Endodermal cell (in vitro differentiated cells): ENCODE data around the gene LHFPL3. TPM values are rescaled to one million over a fixed set of nuclear protein-coding genes. Genes with fewer than 3 reads are reported as not detected.

Experiments
- DNase-seq: peaks from one replicate; pipeline ENCODE4 v3.0.0-alpha.2; 2017
- H3K27ac ChIP-seq: 2 replicates; pipeline ENCODE4 v1.5.1; 2013; ENCODE audit warnings: mild to moderate bottlenecking, low read depth, low read length, moderate library complexity
- H3K27me3 ChIP-seq: 2 replicates; pipeline ENCODE4 v1.6.1; 2013; ENCODE audit warnings: mild to moderate bottlenecking, low read length, moderate library complexity; ENCODE audit not compliant: insufficient read depth, control insufficient read depth, poor library complexity, severe bottlenecking
- H3K36me3 ChIP-seq: 2 replicates; pipeline ENCODE4 v1.7.0; 2013; ENCODE audit warnings: mild to moderate bottlenecking, low read length, moderate library complexity; ENCODE audit not compliant: control insufficient read depth, insufficient read depth
- H3K4me1 ChIP-seq: one replicate; pipeline ENCODE4 v1.7.0; 2013; ENCODE audit warnings: low read length; ENCODE audit not compliant: control insufficient read depth, insufficient read depth
- H3K4me3 ChIP-seq: 2 replicates; pipeline ENCODE4 v1.5.1; 2013; ENCODE audit warnings: mild to moderate bottlenecking, low read length, moderate library complexity
- H3K9ac ChIP-seq: 2 replicates; pipeline ENCODE4 v1.6.1; 2013; ENCODE audit warnings: mild to moderate bottlenecking, low read length, moderate library complexity; ENCODE audit not compliant: poor library complexity, severe bottlenecking; ENCODE audit errors: extremely low read depth
- H3K9me3 ChIP-seq: 2 replicates; pipeline ENCODE4 v1.6.1; 2013; ENCODE audit warnings: mild to moderate bottlenecking, low read length, moderate library complexity; ENCODE audit not compliant: control insufficient read depth
- H3K27ac Mint-ChIP-seq: 2 replicates; pipeline ENCODE4 v1.8.0; 2020; ENCODE audit warnings: mixed read lengths
- H3K27me3 Mint-ChIP-seq: 2 replicates; pipeline ENCODE4 v1.8.0; 2021; ENCODE audit warnings: mild to moderate bottlenecking, mixed read lengths; ENCODE audit not compliant: insufficient read depth
- H3K36me3 Mint-ChIP-seq: 2 replicates; pipeline ENCODE4 v1.8.0; 2020; ENCODE audit warnings: low read depth, mixed read lengths
- H3K4me1 Mint-ChIP-seq: 2 replicates; pipeline ENCODE4 v1.8.0; 2020; ENCODE audit warnings: mixed read lengths
- H3K4me3 Mint-ChIP-seq: 2 replicates; pipeline ENCODE4 v1.8.0; 2020; ENCODE audit warnings: mild to moderate bottlenecking, moderate library complexity, mixed read lengths
- H3K9me3 Mint-ChIP-seq: 2 replicates; pipeline ENCODE4 v1.8.0; 2020; ENCODE audit warnings: mild to moderate bottlenecking, mixed read lengths
- WGBS, 2 experiments: methylation state at CpG; one replicate each; pipeline versions ENCODE4 v1.1.5 to v1.1.7; 2013; ENCODE audit warnings: missing lambda C conversion rate in 2 of 2, mixed read lengths in 1 of 2; ENCODE audit not compliant: insufficient coverage in 1 of 2, insufficient read length in 1 of 2; 5-methylcytosine and 5-hydroxymethylcytosine counted together
- total RNA-seq, 2 donors: library from RNA; stranded (reverse); fragmentation: NEBNext Ultra II Directional in 1 of 2; extraction: Animal tissue kit (Norgen Biotek cat#: 25700) in 1 of 2; gene quantifications; 2 replicates in 1 of 2; 3 replicates in 1 of 2; pipeline ENCODE4 v1.2.1, GENCODE V29; 2021
- TF ChIP-seq, protein P1 (sequence below): fragments of 200-600 bp; sonication (generic); conservative IDR thresholded peaks from 2 replicates; pipeline ENCODE4 v1.5.0; 2021; ENCODE audit warnings: antibody characterized with exemption, mild to moderate bottlenecking

LHFPL3 gene
- total RNA-seq, 2 donors from 2014 or later, result not detected

DNA sequence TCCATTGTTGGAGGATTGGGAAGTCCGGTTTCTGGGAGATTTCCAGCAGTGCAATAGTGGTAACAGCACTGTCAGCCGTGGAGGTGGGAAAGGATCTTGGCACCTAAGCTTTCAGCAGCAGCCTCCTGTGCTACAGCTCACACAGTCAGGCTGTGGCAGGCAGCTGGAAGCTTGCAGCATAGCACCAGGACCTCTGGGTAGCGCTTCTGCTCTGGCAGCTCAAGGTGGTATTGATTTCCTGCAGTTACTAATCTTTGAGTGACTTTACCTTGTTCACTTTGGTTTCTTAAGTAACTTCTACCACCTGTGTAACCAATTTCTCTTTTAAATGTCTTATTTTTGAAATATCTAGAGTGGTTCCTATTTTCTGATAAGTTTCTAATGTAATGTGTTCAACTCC lies 130.5 kb downstream of the LHFPL3 start:
- Histone ChIP-seq H3K4me3 (no peak overlapping the region), H3K27ac (no peak overlapping the region), H3K27me3 (no peaks in the 10 kb centered on the region), H3K9ac (no peak overlapping the region), H3K4me1 (no peaks in the 10 kb centered on the region), H3K9me3 (peaks cover 13% of the 10 kb centered on the region), H3K36me3 (no peaks in the 10 kb centered on the region)
- no peaks in the 10 kb centered on the region for H3K4me1 Mint-ChIP-seq
- no peaks in the 10 kb centered on the region for H3K36me3 Mint-ChIP-seq
- peaks cover 47% of the 10 kb centered on the region for H3K9me3 Mint-ChIP-seq
- DNase-seq, result no peak
- peaks cover 7% of the 10 kb centered on the region for H3K27me3 Mint-ChIP-seq
- TF ChIP-seq, protein P1, sequence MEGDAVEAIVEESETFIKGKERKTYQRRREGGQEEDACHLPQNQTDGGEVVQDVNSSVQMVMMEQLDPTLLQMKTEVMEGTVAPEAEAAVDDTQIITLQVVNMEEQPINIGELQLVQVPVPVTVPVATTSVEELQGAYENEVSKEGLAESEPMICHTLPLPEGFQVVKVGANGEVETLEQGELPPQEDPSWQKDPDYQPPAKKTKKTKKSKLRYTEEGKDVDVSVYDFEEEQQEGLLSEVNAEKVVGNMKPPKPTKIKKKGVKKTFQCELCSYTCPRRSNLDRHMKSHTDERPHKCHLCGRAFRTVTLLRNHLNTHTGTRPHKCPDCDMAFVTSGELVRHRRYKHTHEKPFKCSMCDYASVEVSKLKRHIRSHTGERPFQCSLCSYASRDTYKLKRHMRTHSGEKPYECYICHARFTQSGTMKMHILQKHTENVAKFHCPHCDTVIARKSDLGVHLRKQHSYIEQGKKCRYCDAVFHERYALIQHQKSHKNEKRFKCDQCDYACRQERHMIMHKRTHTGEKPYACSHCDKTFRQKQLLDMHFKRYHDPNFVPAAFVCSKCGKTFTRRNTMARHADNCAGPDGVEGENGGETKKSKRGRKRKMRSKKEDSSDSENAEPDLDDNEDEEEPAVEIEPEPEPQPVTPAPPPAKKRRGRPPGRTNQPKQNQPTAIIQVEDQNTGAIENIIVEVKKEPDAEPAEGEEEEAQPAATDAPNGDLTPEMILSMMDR, result no peak
- no peak overlapping the region for H3K27ac Mint-ChIP-seq
- 90 to 94% methylated on average over 2 to 3 of the region's 3 CpGs for WGBS, 2 experiments
- no peak overlapping the region for H3K4me3 Mint-ChIP-seq

DNA sequence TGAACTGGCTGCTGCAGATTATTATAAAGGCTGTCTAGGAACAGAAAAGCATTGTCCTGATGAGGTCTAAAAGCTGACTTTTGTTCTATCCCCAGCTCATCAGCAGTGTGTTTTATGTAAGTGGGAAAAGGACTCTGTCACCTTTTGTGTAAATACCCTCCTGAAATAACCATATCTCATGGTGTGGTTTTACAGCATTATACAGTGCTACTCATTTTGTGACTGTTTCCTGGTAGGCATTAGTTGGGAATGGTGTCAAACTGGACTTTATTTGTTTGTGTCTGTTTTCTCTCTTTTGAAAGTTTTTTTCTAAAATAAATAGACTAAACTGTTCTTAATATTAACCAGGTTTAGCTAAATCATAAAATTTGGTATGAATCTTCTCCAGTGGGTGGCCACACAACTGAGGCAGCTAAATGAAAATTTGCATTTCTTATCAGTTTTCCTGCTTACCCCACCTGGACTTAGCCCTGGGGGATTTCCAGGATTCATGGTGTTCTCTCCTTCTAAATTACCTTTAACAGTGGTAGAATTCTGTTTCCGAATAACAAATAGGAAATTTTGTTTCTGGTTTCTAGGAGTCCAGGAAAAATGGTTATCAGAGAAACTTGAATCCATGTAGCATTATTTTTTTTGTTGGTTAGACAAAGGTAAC lies 140.9 kb downstream of the LHFPL3 start:
- H3K4me3 Mint-ChIP-seq, result no peak overlapping the region
- H3K36me3 Mint-ChIP-seq, result peaks cover 2% of the 10 kb centered on the region
- DNase-seq, result no peak

DNA sequence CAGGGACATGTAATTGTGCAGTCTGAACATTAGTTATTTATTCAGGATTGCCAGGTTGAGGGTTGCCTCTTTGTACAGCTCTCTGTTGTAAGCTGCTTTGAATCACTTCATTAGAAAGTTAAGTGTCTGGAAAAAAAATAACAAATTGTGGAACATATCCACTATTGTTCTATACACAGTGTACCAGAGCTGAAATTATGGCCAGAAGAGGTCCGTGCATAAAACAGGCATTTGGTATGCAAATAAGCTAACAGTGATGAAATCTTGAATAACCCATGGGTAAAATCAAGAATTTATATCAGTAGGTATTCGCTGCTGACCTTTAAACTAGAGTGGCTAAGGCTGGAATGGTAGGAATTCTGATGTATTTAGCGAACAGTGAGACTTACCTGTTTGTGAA lies 152.1 kb downstream of the LHFPL3 start:
- DNase-seq, result no peak
- TF ChIP-seq, protein P1, result no peak
- H3K4me1 Mint-ChIP-seq, result no peaks in the 10 kb centered on the region
- no peak overlapping the region for H3K27ac Mint-ChIP-seq
- no peaks in the 10 kb centered on the region for H3K36me3 Mint-ChIP-seq
- no peaks in the 10 kb centered on the region for H3K4me1 ChIP-seq
- H3K27me3 ChIP-seq, result peaks cover 7% of the 10 kb centered on the region
- 77 to 89% methylated on average over 3 of the region's 3 CpGs for WGBS, 2 experiments
- H3K9ac ChIP-seq, result no peak overlapping the region
- H3K27ac ChIP-seq, result no peak overlapping the region
- no peak overlapping the region for H3K4me3 ChIP-seq
- no peaks in the 10 kb centered on the region for H3K9me3 ChIP-seq
- H3K4me3 Mint-ChIP-seq, result no peak overlapping the region
- H3K27me3 Mint-ChIP-seq, result peaks cover 3% of the 10 kb centered on the region
- H3K9me3 Mint-ChIP-seq, result peaks cover 1% of the 10 kb centered on the region
- no peaks in the 10 kb centered on the region for H3K36me3 ChIP-seq

More for the DNA sequence above, 140.9 kb downstream of the LHFPL3 start:
- Histone ChIP-seq H3K9me3 (peaks cover 7% of the 10 kb centered on the region), H3K9ac (no peak overlapping the region), H3K36me3 (no peaks in the 10 kb centered on the region), H3K4me1 (no peaks in the 10 kb centered on the region), H3K27me3 (no peaks in the 10 kb centered on the region), H3K4me3 (no peak overlapping the region), H3K27ac (no peak overlapping the region)
- H3K9me3 Mint-ChIP-seq, result peaks cover 15% of the 10 kb centered on the region
- no peak overlapping the region for H3K27ac Mint-ChIP-seq
- peaks cover 5% of the 10 kb centered on the region for H3K27me3 Mint-ChIP-seq
- H3K4me1 Mint-ChIP-seq, result no peaks in the 10 kb centered on the region
- WGBS, 2 experiments, result 71% methylated on average over 1 of the region's 1 CpG; no CpG with 5 or more reads in 1 of the 2 experiments
- TF ChIP-seq, protein P1, result no peak
